ENCODE results near the gene STX11.
"Not testable (repeated sequence)": the region's sequence is repeated elsewhere in the genome, so short reads cannot be mapped to it uniquely, and the experiment has no call there.

Gene STX11

DNA sequence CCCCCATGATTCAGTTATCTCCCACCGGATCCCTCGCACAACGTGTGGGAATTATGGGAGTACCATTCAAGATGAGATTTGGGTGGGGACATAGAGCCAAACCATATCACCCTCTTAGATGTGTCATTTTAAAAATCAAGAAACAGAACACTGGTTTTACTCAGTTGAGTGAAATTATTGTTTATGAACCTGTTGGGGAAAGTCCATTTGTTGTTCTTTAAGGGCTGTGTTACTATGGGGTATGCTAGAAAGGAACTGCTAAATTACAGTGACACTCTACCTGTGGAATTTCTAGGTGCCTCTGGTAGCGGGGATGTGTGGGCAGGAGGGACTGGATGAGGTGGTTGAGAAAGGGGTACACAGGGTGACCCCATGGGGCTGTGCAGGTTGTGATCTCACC lies 28.9 kb downstream of the STX11 start:
- DNase-seq, result no peak

DNA sequence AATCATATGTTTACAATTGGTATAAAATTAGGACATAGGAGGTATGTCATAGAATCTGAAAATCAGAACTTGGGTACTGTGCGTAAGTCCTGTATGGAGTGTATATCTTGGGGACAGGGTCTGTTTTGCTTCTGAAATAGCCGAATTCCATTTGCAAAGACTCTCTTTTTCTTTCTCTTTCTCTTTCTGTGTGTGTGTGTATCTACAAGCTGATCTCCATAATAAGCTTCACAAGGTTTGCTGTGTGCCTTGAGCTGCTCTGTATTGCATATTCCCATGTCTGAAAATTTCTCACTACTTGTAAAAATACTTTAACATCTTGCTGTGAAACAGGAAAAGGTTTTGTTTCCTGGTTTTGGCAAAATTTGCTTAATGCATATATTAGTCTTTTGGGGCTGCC lies 29.5 kb downstream of the STX11 start:
- peak; percentile 51 for DNase-seq

DNA sequence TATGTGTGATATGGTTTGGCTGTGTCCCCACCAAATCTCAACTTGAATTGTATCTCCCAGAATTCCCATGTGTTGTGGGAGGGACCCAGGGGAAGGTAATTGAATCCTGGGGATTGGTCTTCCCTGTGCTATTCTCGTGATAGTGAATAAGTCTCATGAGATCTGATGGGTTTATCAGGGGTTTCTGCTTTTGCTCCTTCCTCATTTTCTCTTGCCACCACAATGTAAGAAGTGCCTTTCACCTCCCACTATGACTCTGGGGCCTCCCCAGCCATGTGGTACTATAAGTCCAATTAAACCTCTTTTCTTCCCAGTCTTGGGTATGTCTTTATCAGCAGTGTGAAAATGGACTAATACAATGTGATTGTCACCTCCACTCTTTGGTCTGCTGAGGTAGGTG lies 30.0 kb downstream of the STX11 start:
- peak; percentile 83 for DNase-seq

DNA sequence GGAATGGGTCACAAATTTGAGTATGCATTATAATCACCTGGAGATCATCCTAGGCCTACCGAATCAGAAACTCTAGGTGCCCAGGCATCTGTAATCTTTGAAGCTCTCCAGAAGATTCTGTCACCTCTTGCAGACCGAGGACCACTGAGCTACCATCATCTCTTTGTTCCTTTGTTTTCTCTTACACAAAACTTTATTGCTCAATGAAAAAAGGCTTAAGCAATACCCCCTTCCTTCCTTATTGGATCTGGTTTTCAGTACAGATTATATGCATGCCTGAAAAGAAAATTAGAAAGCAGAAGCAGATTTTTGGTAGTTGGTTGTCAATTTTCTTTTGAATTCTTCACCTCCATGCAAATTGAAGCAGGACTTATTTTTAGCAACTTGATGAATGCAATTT lies 31.3 kb downstream of the STX11 start:
- no peak for DNase-seq

DNA sequence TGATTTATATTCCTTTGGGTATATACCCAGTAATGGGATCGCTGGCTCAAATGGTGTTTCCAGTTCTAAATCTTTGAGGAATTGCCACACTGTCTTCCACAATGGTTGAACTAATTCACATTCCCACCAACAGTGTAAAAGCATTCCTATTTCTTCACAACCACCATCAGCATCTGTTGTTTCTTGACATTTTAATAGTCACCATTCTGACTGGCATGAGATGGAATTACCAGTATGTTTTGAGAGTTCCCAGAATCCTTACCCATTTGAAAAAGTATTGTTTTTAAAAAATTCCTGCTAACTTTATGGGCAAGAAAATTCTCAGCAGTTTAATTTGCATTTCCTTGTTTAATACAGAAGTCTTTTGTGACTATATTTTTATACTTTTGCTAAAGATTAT lies 33.9 kb downstream of the STX11 start:
- DNase-seq, result not testable (repeated sequence)

DNA sequence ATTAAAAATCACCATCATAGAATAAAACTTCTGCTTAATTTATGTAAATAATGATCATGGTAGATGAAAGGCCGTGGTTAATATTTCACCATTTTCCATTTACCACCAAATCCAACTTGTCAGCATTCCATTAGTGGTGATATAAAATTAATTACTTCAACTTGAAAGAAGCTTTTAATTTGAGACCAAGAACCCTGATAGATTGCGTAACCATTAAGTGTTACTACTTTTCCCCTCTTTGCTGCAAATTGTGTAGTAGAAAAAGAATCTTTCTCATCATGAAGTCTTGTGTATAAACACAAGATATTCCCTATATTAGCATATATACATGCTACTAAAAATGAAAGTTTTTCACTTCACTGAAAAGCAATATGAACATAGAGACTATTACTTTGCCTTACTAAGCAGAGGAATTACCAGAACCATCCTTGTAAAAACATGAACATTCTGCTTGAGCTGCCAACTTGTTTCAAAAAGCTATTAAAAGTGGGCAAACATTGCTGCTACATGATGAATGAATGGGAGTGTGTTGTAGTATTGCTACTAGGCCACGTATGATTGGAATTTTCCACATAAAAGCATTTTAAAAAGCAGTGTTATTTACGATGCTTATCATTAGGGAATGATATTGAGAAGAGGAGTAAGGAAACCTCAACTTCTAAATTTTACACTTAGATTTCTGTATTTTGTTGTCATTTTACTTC lies 35.0 kb downstream of the STX11 start:
- DNase-seq, result no peak

DNA sequence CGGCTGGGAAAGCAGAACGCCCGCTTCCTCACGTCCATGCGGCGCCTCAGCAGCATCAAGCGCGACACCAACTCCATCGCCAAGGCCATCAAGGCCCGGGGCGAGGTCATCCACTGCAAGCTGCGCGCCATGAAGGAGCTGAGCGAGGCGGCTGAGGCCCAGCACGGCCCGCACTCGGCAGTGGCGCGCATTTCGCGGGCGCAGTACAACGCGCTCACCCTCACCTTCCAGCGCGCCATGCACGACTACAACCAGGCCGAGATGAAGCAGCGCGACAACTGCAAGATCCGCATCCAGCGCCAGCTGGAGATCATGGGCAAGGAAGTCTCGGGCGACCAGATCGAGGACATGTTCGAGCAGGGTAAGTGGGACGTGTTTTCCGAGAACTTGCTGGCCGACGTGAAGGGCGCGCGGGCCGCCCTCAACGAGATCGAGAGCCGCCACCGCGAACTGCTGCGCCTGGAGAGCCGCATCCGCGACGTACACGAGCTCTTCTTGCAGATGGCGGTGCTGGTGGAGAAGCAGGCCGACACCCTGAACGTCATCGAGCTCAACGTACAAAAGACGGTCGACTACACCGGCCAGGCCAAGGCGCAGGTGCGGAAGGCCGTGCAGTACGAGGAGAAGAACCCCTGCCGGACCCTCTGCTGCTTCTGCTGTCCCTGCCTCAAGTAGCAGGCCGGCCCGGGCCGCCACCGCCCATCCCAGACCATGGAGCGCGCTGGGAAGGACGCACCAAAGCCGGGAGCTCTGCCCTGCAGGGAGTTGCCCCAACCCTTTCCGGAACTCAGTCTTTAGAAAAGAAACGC lies 36.7 kb downstream of the STX11 start:
- no peak for DNase-seq

DNA sequence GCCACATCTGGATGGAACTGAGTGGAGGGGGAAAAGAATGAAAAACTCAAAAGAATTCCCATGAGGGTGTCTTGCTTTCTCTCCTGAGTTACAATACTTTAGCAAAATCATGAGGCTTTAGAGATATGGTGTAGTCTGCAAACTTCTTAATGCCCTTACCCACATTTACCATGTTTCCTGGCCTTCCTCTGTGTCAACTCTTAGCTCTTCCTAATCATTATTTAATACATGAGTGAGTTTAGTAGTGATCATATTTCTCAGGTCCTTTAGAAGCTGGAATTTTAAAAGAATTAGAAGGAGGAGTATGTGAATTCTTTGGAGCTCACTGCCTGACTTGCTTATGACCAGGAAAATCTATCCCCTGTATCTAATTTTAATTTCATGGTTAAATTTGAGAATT lies 39.0 kb downstream of the STX11 start:
- DNase-seq, result no peak

DNA sequence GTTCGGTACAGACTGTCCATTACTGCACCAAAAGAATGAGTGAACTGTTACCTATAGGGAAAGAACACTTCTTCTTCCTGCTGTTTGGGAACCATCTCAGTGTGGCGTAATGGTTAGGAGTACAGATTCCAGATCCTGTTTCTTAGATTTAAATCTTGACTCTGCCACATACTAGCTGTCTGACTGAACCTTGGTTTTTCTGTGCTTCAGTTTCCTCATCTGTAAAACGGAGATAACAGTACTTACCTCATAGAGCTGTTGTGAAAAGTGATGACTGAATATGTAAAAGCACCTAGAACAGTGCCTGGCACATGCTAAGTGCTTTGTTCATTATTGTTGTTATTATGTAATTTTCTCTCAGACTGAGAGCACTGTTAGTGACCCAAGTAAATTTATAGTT lies 39.8 kb downstream of the STX11 start:
- DNase-seq, result no peak

DNA sequence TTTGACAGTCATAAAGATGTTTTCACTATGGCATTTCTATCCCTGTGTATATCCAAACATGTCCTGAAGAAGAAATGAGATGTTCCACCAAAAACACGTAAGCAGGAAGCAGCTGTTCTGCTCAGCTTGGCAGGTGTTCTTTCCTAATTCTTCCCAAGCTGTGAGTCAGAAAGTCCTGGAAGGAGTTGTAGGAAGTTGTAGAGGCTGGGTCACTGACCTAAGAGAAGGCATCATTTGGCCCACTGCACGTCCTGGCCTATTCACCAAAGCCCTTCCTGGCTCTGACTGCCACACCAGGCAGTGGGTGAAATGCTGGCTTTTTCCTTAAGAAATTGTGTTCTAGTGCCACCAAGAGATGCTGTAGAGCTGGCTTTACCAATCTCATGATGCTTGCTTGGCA lies 40.3 kb downstream of the STX11 start:
- no peak for DNase-seq

DNA sequence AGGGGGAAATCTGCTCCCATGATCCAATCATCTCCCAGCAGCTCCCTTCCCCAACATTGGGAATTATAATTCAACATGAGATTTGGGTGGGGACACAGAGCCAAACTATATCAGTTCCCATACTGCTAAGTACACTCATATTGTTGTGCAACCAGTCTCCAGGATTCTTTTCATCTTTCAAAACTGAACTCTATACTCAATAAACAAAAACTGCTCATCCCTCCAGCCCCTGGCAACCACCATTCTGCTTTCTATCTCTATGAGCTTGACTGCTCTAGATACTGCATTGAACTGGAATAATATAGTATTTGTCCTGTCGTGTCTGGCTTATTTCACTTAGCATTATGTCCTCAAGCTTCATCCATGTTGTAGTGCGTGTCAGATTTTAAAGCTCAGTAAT lies 42.9 kb downstream of the STX11 start:
- DNase-seq, result no peak

DNA sequence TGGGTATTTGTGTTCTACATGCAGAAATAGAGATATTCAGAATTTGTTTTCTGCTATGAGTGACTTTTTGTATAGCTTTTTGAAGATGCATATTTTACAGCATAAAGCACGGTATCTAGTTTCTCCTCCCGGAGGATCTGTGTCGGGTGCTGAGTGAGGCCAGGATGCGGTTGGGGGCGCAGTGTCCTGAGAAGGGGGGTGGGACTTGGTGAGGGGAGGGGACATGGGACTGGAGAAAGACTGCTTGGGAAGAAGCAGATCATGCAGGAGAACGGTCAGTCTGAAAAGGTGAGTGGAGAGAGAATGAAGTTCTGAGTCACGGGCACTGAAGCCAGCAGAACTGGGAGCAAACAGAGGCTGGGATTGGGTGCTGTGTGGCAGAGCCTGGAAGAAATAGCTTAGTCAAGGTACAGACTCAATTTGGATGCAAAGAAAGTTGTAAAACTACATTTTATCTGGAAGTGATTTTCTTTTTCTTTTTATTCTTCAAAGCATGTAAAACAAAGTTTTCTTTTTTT lies 44.0 kb downstream of the STX11 start:
- DNase-seq, result no peak

DNA sequence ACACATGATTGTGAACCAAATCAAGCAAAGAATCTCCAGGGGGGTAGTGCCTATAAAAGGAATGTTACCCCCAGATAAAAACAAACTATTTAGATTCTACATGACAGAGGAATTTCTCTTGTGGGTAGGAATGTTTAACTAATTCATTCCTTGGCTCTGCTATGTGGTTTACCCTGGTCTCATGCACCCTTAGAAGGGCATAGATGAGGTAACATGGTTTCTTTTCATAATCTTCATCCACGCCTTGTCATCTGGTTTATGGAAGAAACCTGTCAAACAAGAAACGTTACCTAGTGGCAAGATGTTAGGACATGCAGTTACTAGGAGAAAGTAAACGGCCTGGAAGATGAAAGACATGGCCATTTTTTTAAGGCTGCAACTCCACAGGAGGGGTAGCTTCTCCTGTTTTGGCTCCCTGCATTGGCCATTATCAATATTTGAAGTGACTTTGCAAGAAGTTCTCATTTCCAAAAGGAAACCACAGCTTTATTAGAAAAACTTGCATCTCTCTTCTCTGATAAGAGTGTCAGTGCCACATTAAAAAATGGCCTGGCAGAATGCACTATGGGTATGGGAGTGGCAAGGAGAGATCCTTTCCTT lies 45.5 kb downstream of the STX11 start:
- DNase-seq, result peak; percentile 45

DNA sequence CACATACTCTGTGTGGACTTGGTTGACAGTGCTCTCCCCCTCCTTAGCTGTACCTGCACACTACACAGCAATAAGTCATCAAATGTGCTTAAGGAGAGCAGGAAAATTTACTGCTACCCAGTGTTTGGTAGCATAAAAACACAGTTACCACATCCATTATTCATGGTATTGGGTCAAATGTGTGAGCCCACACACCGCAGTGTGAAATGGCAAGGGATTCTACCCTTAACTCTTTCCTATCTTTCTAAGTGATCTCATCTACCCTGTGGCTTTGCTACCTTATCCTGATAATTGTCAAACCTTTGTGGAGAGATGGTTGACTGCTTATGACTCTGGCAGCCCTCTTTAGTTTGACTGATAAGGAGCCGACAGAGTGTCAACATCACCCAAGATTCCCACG lies 47.6 kb downstream of the STX11 start:
- DNase-seq, result no peak

DNA sequence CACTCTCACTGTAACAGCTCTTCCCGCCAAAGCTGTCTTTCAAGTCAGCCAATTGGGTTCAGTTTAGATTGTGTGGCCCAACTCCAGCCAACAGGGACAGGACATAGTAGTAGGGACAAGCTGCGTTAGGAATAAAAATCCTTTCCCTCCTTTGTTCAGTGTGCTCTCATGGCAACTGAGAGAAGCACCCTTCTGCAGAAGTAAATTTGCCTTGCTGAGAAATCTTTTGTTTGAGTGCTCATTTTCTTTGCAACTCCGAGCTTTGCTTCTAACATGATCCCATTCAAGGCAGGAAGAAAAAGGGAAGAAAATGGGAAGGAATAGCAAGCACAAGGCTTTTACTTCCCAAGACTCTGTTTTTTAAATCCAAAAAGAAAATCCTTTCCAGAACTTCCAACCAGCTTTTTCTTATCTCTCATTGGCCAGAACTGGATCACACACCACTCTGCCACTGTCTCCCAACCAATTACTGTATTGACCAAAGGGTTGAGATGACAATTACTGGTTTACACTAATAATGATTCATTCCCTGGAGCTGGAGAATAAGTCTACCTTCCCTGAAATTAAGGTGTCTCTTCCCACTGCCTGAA lies 52.7 kb downstream of the STX11 start:
- peak; percentile 52 for DNase-seq

DNA sequence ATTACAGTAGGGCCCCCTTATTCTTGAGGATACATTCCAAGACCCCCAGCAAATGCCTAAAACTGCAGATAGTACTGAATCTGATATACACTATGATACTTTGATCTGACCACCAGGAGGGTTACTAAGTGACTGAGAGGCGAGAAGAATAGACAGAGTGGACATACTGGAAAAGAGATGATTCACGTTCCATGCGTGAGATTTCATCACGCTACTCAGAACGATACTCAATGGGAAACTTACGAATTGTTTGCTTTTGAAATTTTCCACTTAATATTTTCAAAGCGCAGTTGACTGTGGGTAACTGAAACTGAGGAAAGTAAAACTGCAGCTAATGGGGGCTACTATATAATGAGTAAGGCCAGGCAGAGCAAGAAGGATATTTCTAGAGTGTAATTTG lies 60.8 kb downstream of the STX11 start:
- no peak for DNase-seq

DNA sequence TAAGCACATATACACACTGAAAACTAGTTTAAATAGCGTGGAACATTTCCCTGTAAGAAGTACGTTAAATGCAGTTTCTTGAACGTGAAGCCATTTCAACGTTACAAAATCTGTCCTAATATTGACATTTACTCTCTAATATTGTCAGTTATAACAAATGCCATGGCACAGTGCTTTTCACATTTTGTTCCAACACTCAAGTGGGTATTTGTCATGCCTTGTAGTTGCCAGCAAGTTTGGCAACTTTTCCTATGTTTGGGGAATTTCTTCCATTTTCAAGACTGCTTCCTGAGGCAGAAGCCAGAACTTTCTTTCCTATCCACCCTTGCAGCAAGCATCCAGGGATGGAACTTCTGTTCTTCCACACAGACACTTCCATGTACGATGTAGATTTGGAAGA lies 63.0 kb downstream of the STX11 start:
- no peak for DNase-seq

DNA sequence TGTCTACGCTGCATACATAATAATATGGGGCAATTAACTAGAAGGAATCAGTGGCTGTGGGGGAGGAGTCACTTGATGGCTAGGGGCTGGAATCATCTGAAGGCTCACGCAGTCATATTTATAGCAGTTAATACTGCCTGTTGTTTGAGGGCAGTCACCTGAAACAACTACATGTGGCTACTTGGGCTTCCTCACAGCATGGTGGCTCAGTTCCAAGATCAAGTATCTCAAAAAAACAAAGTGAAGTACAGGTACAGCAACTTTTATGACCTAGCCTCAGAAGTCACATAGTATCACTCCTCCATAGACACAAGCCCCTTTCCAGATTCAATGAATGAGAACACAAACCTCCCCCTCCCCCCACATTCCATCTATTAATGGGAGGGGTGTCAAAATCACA lies 63.7 kb downstream of the STX11 start:
- DNase-seq, result no peak

DNA sequence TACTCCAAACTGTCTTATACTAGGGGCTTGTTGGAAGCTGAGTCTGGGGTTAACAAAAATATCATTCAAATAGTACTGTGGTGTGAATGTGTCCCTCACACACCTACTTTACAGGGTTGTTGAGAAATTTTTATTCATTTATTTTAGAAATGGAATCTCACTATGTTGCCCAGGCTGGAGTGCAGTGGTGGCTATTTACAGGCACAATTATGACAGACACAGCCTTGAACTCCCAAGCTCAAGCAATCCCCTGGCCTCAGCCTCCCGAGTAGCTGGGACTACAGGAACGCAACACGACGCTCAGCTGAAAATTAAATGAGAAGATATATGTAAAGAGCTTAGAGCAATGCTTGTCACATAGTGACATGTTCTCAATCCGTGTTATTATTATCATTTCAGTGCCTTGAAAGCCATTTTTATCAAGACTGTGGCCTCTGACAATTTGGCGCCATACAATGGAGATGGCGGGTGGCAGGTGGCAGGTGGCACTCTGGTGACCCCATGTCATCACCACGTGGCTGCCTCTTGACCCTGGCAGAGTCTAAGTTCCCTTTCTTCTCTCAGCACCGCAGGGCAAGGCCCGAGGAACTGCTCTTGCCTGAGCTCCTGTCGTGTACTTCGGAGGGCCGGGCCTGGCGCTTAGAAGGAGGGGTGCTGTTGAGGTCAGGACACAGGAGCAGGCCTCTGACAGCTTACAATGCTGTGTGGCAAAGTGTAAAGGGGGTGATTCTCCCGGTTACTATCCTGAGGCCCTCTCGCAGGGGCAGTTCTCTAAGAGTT lies 64.5 kb downstream of the STX11 start:
- no peak for DNase-seq

DNA sequence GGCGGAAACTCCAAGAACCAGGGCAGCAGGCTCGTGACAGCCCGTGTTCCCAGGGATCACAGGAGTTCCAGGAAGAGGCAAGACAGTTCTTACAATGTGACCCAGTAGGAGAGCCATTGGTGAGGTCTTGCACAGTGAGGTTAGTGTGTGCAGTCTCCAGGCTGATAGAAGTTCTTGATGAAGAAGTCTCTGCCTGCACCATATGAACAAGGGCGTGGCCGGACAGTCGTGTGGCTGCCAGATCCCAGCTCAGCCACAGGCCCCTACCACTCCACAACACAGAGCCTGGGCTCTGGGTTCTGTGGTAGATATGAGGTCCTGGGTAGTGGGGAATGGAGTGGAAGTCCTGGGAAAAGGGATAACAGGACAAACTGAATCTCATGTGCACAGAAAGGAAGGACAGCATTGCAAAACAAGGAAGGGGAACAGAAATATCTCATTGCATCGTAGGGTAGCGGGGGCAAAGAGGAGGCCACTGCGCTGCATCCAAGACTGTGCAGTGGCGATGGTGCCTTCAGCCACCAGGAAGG lies 65.2 kb downstream of the STX11 start:
- DNase-seq, result peak; percentile 77

DNA sequence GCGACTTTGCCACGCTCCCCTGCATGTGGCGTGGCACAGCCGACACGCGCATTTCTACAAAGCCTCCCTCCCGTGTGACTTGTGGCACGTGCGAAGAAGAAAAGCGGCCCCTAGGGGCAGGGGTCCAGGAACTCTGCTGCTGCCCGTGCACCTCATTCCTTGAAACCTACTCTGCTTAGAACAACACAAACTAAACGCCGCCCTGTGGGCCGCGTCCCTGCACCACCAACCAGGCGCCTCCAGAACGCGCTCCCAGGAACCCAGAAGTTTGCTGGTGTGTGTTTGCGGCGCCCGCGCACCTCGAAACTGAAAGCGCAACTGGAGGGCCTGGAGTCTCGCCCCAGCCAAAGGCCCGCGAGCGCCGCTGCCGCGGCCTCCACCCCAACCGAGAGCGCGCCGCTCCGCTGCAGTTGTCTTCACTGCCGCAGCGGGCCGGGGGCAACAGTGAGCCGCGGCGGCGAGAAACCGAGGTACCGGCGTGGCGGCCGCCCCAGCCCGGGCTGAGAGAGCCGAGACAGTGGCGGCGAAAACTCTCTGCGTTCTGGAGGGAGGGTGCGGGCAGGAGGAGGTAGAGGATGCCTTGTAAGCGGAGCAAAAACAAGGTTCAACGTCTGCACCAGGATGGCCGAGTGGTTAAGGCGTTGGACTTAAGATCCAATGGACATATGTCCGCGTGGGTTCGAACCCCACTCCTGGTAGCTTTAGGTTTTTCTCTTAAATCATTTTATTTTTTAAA lies 65.8 kb downstream of the STX11 start:
- DNase-seq, result peak; percentile 100

Data from OCI-M1 (cell line).